Dendritic cell treated with granulocyte-macrophage colony-stimulating factor and Interleukin-4, amounts not matched to agents 40 ng/mL and 50 ng/mL, for 4 days (primary cell): ENCODE results near the gene ZFYVE28.

Experiments used
- H3K27ac Mint-ChIP-seq: one replicate; pipeline ENCODE4 v1.8.0; 2022; ENCODE audit warnings: mild to moderate bottlenecking, mixed read lengths
- H3K27me3 Mint-ChIP-seq: one replicate; pipeline ENCODE4 v1.8.0; 2022; ENCODE audit warnings: mild to moderate bottlenecking, mixed read lengths
- H3K36me3 Mint-ChIP-seq: one replicate; pipeline ENCODE4 v1.8.0; 2022; ENCODE audit warnings: low read depth, mixed read lengths
- H3K4me1 Mint-ChIP-seq: one replicate; pipeline ENCODE4 v1.8.0; 2022; ENCODE audit warnings: low read depth, mixed read lengths
- H3K4me3 Mint-ChIP-seq: one replicate; pipeline ENCODE4 v1.8.0; 2022; ENCODE audit warnings: mild to moderate bottlenecking, moderate library complexity, mixed read lengths
- H3K9me3 Mint-ChIP-seq: one replicate; pipeline ENCODE4 v1.8.0; 2022; ENCODE audit warnings: mixed read lengths
- intact Hi-C: fragments of 100-400 bp; cut with micrococcal nuclease; formaldehyde crosslinking; loops from one replicate; pipeline ENCODE4 v1.15.0; 2022

The ZFYVE28 gene

GRCh38 chr4:2362266-2363055 is 56.0 kb downstream of the ZFYVE28 start:
- Mint-ChIP-seq H3K9me3 (no peaks in the 10 kb centered on the region), H3K27me3 (peaks cover 17% of the 10 kb centered on the region), H3K4me1 (peaks cover 18% of the 10 kb centered on the region), H3K27ac (peak overlapping the region; percentile 12), H3K4me3 (no peak overlapping the region), H3K36me3 (no peaks in the 10 kb centered on the region)
- intact Hi-C loops = no loop called here

GRCh38 chr4:2361366-2362265 is 56.8 kb downstream of the ZFYVE28 start:
- Mint-ChIP-seq H3K27me3 (peaks cover 14% of the 10 kb centered on the region), H3K4me1 (peaks cover 18% of the 10 kb centered on the region), H3K4me3 (no peak overlapping the region), H3K36me3 (no peaks in the 10 kb centered on the region), H3K27ac (no peak overlapping the region), H3K9me3 (no peaks in the 10 kb centered on the region)
- intact Hi-C loops = no loop called here

GRCh38 chr4:2360396-2360730 is 58.1 kb downstream of the ZFYVE28 start:
- Mint-ChIP-seq H3K27me3 (peaks cover 10% of the 10 kb centered on the region), H3K4me3 (no peak overlapping the region), H3K9me3 (no peaks in the 10 kb centered on the region), H3K27ac (no peak overlapping the region), H3K36me3 (no peaks in the 10 kb centered on the region), H3K4me1 (peaks cover 15% of the 10 kb centered on the region)
- intact Hi-C loops = no loop called here

DNA sequence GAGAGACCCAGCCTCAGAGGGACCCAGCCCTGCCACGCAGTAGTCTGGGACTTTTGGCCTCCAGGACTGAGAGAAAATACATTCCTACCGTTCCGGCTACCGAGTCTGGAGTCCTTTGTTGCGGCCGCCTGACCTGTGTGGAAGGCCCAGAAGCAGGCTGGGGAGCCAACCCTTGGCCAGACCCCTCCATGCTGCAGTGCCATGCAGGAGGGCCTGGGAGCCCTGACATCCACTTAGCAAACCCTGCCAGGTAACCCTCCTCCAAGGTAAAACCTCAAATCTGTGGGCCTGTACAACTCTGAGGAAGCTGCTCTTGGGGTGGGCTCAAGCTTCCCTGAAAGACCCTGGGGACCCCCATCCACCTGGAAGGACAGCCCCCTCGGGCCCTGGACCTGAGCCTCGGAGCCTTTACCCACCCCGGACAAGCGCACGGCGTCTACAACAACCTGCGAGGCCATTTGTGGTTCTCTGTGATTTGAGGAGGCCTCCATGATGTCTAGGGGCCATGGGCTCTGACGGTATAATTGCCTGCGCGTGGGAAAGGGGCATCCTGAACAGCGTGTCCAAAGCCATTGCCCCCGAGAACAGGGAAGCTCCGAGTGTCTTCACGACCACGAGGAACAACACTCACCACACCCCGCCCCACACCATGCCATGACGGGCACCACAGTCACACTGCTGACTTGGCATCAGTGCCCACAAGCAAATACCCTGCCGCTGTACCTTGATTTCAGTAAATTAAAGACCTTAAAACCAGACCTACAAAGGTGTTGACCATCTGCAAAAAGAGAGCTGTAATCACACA is 58.7 kb downstream of the ZFYVE28 start:
- no peak overlapping the region for H3K27ac Mint-ChIP-seq
- intact Hi-C loops = no loop called here
- no peak overlapping the region for H3K4me3 Mint-ChIP-seq
- H3K36me3 Mint-ChIP-seq = no peaks in the 10 kb centered on the region
- peaks cover 15% of the 10 kb centered on the region for H3K4me1 Mint-ChIP-seq
- H3K9me3 Mint-ChIP-seq = no peaks in the 10 kb centered on the region
- H3K27me3 Mint-ChIP-seq = peaks cover 7% of the 10 kb centered on the region

DNA sequence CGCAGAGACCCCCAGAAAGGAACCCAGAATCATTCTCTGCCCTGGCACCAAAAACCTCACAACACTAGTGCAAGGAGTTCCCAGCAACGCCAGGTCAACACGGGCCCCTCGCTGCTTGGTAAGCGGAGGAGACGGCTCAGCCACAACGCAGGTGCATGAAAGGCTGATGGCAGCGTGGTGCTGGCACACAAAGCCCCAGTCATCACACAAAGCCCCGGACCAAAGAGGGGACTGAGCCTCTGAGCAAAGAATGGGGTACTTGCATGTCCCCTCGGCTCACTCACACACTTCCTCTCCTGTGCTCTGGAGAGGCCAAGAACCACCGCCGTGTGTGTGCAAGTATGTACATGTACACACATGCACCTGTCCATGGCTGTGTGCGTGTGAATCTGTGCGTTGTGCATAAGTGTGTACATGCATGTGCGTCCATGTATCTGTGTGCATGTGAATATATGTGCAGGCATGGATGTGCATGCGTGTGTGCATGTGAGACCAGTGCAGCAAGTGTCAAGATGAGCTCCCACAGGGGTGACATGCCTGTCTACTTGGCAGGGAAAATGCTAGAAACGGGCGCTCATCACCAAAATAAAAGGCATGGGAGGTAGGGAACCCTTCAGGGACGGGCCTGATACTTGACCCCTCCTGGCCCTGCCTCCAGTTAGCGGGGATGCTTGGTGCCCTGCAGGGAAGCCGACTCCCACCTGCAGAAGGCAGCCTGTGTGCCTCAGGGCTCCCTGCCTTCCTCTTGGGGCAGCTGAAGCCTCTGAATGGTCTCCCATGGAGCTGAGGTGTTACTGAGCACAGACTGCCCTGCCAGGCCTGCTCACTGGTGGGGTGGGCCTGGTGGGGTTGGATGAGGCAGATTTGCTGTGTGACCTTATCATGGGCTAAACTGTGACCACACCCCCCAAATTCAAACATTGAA is 60.4 kb downstream of the ZFYVE28 start:
- Mint-ChIP-seq H3K36me3 (peaks cover 8% of the 10 kb centered on the region), H3K9me3 (no peaks in the 10 kb centered on the region), H3K4me3 (no peak overlapping the region), H3K4me1 (peaks cover 4% of the 10 kb centered on the region), H3K27me3 (no peaks in the 10 kb centered on the region), H3K27ac (no peak overlapping the region)
- intact Hi-C loops = no loop called here

- Mint-ChIP-seq H3K27ac (no peak overlapping the region), H3K4me1 (peaks cover 4% of the 10 kb centered on the region), H3K36me3 (peaks cover 9% of the 10 kb centered on the region), H3K4me3 (no peak overlapping the region), H3K9me3 (no peaks in the 10 kb centered on the region), H3K27me3 (no peaks in the 10 kb centered on the region)
- intact Hi-C loops = no loop called here
These were observed 62.0 kb downstream of the ZFYVE28 start for GRCh38 chr4:2356123-2357069.

DNA sequence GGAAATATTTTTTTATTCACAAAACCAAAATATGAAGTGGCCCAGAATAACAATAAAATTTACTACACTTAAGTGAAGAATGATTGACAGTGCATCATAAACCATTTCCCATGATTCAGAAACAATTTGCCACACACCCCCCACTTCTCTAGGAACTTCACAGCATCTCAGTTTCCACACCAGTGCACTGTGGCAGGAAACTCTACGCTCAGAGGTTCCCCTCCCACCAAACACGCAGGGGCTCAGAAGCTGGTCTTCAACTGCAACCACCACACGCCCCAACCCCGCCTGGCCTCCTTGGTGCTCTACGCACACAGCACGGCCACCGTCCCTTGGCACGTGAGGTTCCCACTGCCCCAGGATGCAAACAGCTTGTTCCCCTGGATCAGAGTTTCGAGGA is 63.7 kb downstream of the ZFYVE28 start:
- Mint-ChIP-seq H3K36me3 (peaks cover 9% of the 10 kb centered on the region), H3K9me3 (no peaks in the 10 kb centered on the region), H3K4me3 (no peak overlapping the region), H3K27ac (no peak overlapping the region), H3K4me1 (peaks cover 4% of the 10 kb centered on the region), H3K27me3 (no peaks in the 10 kb centered on the region)
- intact Hi-C loops = no loop called here

DNA sequence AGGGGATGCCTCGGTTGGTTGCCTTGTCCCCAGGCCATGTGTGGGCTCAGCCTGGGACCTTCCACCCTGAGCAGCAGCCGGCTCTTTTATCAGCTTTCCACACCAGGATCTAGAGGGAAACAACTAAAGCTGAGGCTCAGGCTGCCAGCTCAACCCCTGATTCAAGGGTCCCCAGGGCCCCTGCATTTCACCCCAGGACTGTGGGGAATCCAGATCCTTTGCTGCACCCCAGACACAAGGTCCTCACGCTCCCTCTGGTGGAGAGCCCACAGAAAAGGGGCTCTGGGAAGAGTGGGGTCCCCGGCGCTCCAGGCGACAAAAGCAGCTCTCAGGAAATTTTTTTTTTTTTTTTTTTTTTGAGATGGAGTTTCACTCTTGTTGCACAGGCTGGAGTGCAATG is 64.3 kb downstream of the ZFYVE28 start:
- Mint-ChIP-seq H3K4me3 (no peak overlapping the region), H3K27ac (no peak overlapping the region), H3K27me3 (no peaks in the 10 kb centered on the region), H3K36me3 (peaks cover 9% of the 10 kb centered on the region), H3K4me1 (peaks cover 4% of the 10 kb centered on the region), H3K9me3 (no peaks in the 10 kb centered on the region)
- intact Hi-C loops = no loop called here

GRCh38 chr4:2353222-2354107 is 65.0 kb downstream of the ZFYVE28 start:
- Mint-ChIP-seq H3K27me3 (no peaks in the 10 kb centered on the region), H3K9me3 (no peaks in the 10 kb centered on the region), H3K4me1 (peaks cover 4% of the 10 kb centered on the region), H3K27ac (no peak overlapping the region), H3K36me3 (peaks cover 9% of the 10 kb centered on the region), H3K4me3 (no peak overlapping the region)
- intact Hi-C loops = no loop called here

- intact Hi-C loops = no loop called here
- H3K4me3 Mint-ChIP-seq = no peak overlapping the region
- H3K27me3 Mint-ChIP-seq = peaks cover under 1% of the 10 kb centered on the region
- H3K36me3 Mint-ChIP-seq = peaks cover 9% of the 10 kb centered on the region
- peaks cover 4% of the 10 kb centered on the region for H3K4me1 Mint-ChIP-seq
- peaks cover 2% of the 10 kb centered on the region for H3K9me3 Mint-ChIP-seq
- H3K27ac Mint-ChIP-seq = no peak overlapping the region
These were observed 65.7 kb downstream of the ZFYVE28 start for GRCh38 chr4:2352729-2353221.

DNA sequence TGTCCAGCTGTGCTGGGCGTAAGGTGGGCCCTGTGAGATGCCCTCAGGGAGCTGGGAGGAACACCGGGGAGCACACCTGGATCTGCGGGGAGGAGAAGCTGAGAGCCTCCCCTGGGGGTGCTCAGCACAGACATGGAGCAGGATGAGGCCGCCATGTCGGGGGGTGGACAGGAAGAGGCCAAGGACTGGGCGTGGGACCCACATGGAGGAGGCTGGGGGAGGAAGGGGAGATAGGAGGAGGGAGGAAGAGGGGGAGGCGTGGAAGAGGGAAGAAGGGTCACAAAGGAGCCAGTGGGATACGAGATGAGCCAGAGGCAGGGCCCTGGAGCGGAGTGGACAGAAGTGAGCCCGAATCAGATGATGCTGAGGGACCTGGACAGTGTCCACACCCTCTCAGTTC is 66.3 kb downstream of the ZFYVE28 start:
- H3K27me3 Mint-ChIP-seq = peaks cover 3% of the 10 kb centered on the region
- peaks cover 8% of the 10 kb centered on the region for H3K9me3 Mint-ChIP-seq
- peaks cover 9% of the 10 kb centered on the region for H3K36me3 Mint-ChIP-seq
- H3K27ac Mint-ChIP-seq = no peak overlapping the region
- peaks cover 4% of the 10 kb centered on the region for H3K4me1 Mint-ChIP-seq
- intact Hi-C loops = no loop called here
- H3K4me3 Mint-ChIP-seq = no peak overlapping the region
